Stimulated activated effector memory CD8-positive, alpha-beta T cell treated with anti-CD3 and anti-CD28 coated beads, Interleukin-12 subunit alpha, Interleukin-12 subunit beta, amount 100 ng/mL, for 72 hours (primary cell): Measurements from ENCODE around the gene DEPDC5.

Source experiments
- ATAC-seq: fragments of 150-1000 bp; cut with Tn5 transposase; 2 replicates; pipeline ENCODE4 v1.10.0; 2021
- DNase-seq, 2 donors: peaks; one replicate each; pipeline ENCODE4 v3.0.0; 2021 to 2022; ENCODE audit warnings: low spot score in 2 of 2
- H3K27ac Mint-ChIP-seq: one replicate; pipeline ENCODE4 v1.8.0; 2022; ENCODE audit warnings: mild to moderate bottlenecking, mixed read lengths
- H3K36me3 Mint-ChIP-seq: one replicate; pipeline ENCODE4 v1.8.0; 2022; ENCODE audit warnings: mild to moderate bottlenecking, mixed read lengths
- H3K4me1 Mint-ChIP-seq: one replicate; pipeline ENCODE4 v1.8.0; 2022; ENCODE audit warnings: mixed read lengths
- H3K4me3 Mint-ChIP-seq: one replicate; pipeline ENCODE4 v1.8.0; 2022; ENCODE audit warnings: mild to moderate bottlenecking, mixed read lengths
- H3K9me3 Mint-ChIP-seq: one replicate; pipeline ENCODE4 v1.8.0; 2022; ENCODE audit warnings: mixed read lengths

DEPDC5 gene

GRCh38 chr22:31925056-31925455, 171.2 kb downstream of the DEPDC5 start:
- H3K4me3 Mint-ChIP-seq, result no peak overlapping the region
- ATAC-seq (no peak), DNase-seq (no peak)
- no peak overlapping the region for H3K27ac Mint-ChIP-seq
- peaks cover 6% of the 10 kb centered on the region for H3K4me1 Mint-ChIP-seq
- no peaks in the 10 kb centered on the region for H3K9me3 Mint-ChIP-seq
- no peaks in the 10 kb centered on the region for H3K36me3 Mint-ChIP-seq

GRCh38 chr22:31926024-31926423, 172.2 kb downstream of the DEPDC5 start:
- DNase-seq (no peak), ATAC-seq (no peak)
- H3K9me3 Mint-ChIP-seq, result no peaks in the 10 kb centered on the region
- no peak overlapping the region for H3K4me3 Mint-ChIP-seq
- H3K27ac Mint-ChIP-seq, result no peak overlapping the region
- no peaks in the 10 kb centered on the region for H3K36me3 Mint-ChIP-seq
- peaks cover 6% of the 10 kb centered on the region for H3K4me1 Mint-ChIP-seq

- Mint-ChIP-seq H3K9me3 (no peaks in the 10 kb centered on the region), H3K36me3 (no peaks in the 10 kb centered on the region), H3K4me3 (no peak overlapping the region), H3K27ac (no peak overlapping the region), H3K4me1 (peaks cover 6% of the 10 kb centered on the region)
- ATAC-seq (no peak), DNase-seq (no peak)
Measured at GRCh38 chr22:31926969-31927368, 173.2 kb downstream of the DEPDC5 start.

GRCh38 chr22:31927562-31927961, 173.7 kb downstream of the DEPDC5 start:
- H3K9me3 Mint-ChIP-seq, result no peaks in the 10 kb centered on the region
- H3K4me1 Mint-ChIP-seq, result peaks cover 4% of the 10 kb centered on the region
- ATAC-seq (no peak), DNase-seq (no peak)
- H3K4me3 Mint-ChIP-seq, result no peak overlapping the region
- no peak overlapping the region for H3K27ac Mint-ChIP-seq
- no peaks in the 10 kb centered on the region for H3K36me3 Mint-ChIP-seq

GRCh38 chr22:31929167-31929930, 175.5 kb downstream of the DEPDC5 start:
- H3K36me3 Mint-ChIP-seq, result no peaks in the 10 kb centered on the region
- H3K9me3 Mint-ChIP-seq, result no peaks in the 10 kb centered on the region
- H3K4me3 Mint-ChIP-seq, result no peak overlapping the region
- DNase-seq (no peak), ATAC-seq (no peak)
- no peak overlapping the region for H3K27ac Mint-ChIP-seq
- no peaks in the 10 kb centered on the region for H3K4me1 Mint-ChIP-seq

GRCh38 chr22:31932863-31933262, 179.0 kb downstream of the DEPDC5 start:
- Mint-ChIP-seq H3K9me3 (no peaks in the 10 kb centered on the region), H3K4me3 (no peak overlapping the region), H3K36me3 (no peaks in the 10 kb centered on the region), H3K27ac (no peak overlapping the region), H3K4me1 (no peaks in the 10 kb centered on the region)
- ATAC-seq (no peak), DNase-seq (no peak)

- H3K9me3 Mint-ChIP-seq, result no peaks in the 10 kb centered on the region
- ATAC-seq (no peak), DNase-seq (no peak)
- H3K36me3 Mint-ChIP-seq, result no peaks in the 10 kb centered on the region
- no peak overlapping the region for H3K4me3 Mint-ChIP-seq
- H3K27ac Mint-ChIP-seq, result no peak overlapping the region
- H3K4me1 Mint-ChIP-seq, result no peaks in the 10 kb centered on the region
Measured at GRCh38 chr22:31933406-31933805, 179.6 kb downstream of the DEPDC5 start.

GRCh38 chr22:31933816-31934482, 180.1 kb downstream of the DEPDC5 start:
- no peaks in the 10 kb centered on the region for H3K4me1 Mint-ChIP-seq
- H3K9me3 Mint-ChIP-seq, result no peaks in the 10 kb centered on the region
- no peaks in the 10 kb centered on the region for H3K36me3 Mint-ChIP-seq
- DNase-seq (no peak), ATAC-seq (no peak)
- no peak overlapping the region for H3K27ac Mint-ChIP-seq
- H3K4me3 Mint-ChIP-seq, result no peak overlapping the region

- H3K9me3 Mint-ChIP-seq, result no peaks in the 10 kb centered on the region
Measured at GRCh38 chr22:31935961-31936635, 182.3 kb downstream of the DEPDC5 start.

GRCh38 chr22:31937341-31937740, 183.5 kb downstream of the DEPDC5 start:
- Mint-ChIP-seq H3K36me3 (no peaks in the 10 kb centered on the region), H3K4me1 (no peaks in the 10 kb centered on the region), H3K4me3 (no peak overlapping the region), H3K27ac (no peak overlapping the region), H3K9me3 (no peaks in the 10 kb centered on the region)
- ATAC-seq (no peak), DNase-seq (no peak)

More at GRCh38 chr22:31935961-31936635, 182.3 kb downstream of the DEPDC5 start:
- Mint-ChIP-seq H3K4me3 (no peak overlapping the region), H3K36me3 (no peaks in the 10 kb centered on the region), H3K27ac (peak overlapping the region; percentile 12), H3K4me1 (no peaks in the 10 kb centered on the region)
- ATAC-seq (no peak), DNase-seq (no peak)

GRCh38 chr22:31938296-31938695, 184.5 kb downstream of the DEPDC5 start:
- DNase-seq (no peak), ATAC-seq (no peak)
- Mint-ChIP-seq H3K4me1 (no peaks in the 10 kb centered on the region), H3K4me3 (no peak overlapping the region), H3K27ac (no peak overlapping the region), H3K36me3 (no peaks in the 10 kb centered on the region), H3K9me3 (no peaks in the 10 kb centered on the region)

GRCh38 chr22:31940506-31940905, 186.7 kb downstream of the DEPDC5 start:
- Mint-ChIP-seq H3K4me1 (no peaks in the 10 kb centered on the region), H3K27ac (no peak overlapping the region), H3K9me3 (no peaks in the 10 kb centered on the region), H3K36me3 (no peaks in the 10 kb centered on the region), H3K4me3 (no peak overlapping the region)
- no peak for DNase-seq
- no peak for ATAC-seq

- H3K9me3 Mint-ChIP-seq, result no peaks in the 10 kb centered on the region
- DNase-seq (no peak), ATAC-seq (no peak)
- H3K27ac Mint-ChIP-seq, result peak overlapping the region; percentile 13
- peak overlapping the region; percentile 3 for H3K4me3 Mint-ChIP-seq
- no peaks in the 10 kb centered on the region for H3K36me3 Mint-ChIP-seq
- H3K4me1 Mint-ChIP-seq, result peaks cover 2% of the 10 kb centered on the region
Measured at GRCh38 chr22:31942091-31942490, 188.3 kb downstream of the DEPDC5 start.

- H3K27ac Mint-ChIP-seq, result peak overlapping the region; percentile 86
- no peaks in the 10 kb centered on the region for H3K9me3 Mint-ChIP-seq
- no peak for DNase-seq
- H3K4me1 Mint-ChIP-seq, result peaks cover 15% of the 10 kb centered on the region
- H3K36me3 Mint-ChIP-seq, result peaks cover 13% of the 10 kb centered on the region
- no peak overlapping the region for H3K4me3 Mint-ChIP-seq
- ATAC-seq, result no peak
Measured at GRCh38 chr22:31943206-31943977, 189.6 kb downstream of the DEPDC5 start.
